ENCODE data around the gene SRGAP1. TPM values are rescaled to one million over a fixed set of nuclear protein-coding genes. Genes with fewer than 3 reads are reported as not detected.

The SRGAP1 gene
- total and polyA plus RNA-seq, 2 of the 8 experiments (the other 6 are each of a cell fraction or from before 2014, with no cell fraction given) = 3.2 to 7.3 TPM

DNA sequence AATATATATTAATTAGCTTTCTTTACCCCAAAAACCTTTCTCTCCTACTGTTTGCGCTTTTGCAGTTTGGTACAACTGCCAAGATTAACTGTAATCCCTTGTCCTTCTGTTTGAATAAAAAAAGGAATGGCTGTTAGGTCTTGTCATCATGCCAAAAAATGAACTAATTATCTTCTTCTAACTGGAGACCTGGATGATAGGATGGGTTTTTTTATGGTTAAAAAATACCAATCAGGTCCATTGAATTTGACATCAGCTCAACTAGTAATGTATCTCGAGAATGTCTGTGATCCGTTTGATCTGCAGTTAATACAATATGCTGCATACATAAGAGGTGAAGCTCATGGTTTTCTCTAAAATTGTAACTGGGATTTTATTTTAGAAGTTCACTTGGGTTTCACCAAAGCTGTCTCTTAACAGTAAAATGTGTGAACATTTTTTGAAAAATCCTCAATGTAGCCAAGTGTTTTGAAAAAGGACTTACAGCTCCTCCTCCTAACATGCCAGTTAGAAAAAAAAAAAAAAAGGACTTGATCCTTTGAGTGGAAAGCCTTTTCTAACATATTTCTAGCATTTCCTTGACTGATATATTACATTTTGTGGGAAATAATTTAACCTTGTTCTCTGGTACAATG, 96.8 kb downstream of the SRGAP1 start:
- H3K27ac ChIP-seq (ENCODE audit: low read depth, low read length) = no peak overlapping the region
- H3K23ac ChIP-seq (ENCODE audit: insufficient read length) = no peak overlapping the region
- peaks cover 0 to 6% (median 2%) of the 10 kb centered on the region in 4 experiments; a peak in 2 of 7 replicates for H3K4me1 ChIP-seq (replicated peaks in 1 of 4; ENCODE audit: control insufficient read depth in 3 of 4, insufficient read depth in 4 of 4, low read length in 3 of 4)
- H4K8ac ChIP-seq (ENCODE audit: extremely low read depth, insufficient read depth, low read length) = no peak overlapping the region
- no peak overlapping the region for H2BK120ac ChIP-seq (replicated peaks; ENCODE audit: low read depth, low read length)
- H4K5ac ChIP-seq (ENCODE audit: insufficient read length, low read depth, low read length) = no peak overlapping the region
- H3K36me3 ChIP-seq (ENCODE audit: control insufficient read depth in 2 of 4, insufficient read depth in 4 of 4, low read length in 3 of 4) = no peaks in the 10 kb centered on the region
- no peak for TF ChIP-seq CTBP2 (IDR thresholded peaks at IDR 0.05; ENCODE audit: borderline replicate concordance, insufficient read depth, insufficient read length, low read length)
- TF ChIP-seq SRF (IDR thresholded peaks at IDR 0.05; ENCODE audit: low read depth, low read length) = no peak
- TF ChIP-seq TAF1 (IDR thresholded peaks at IDR 0.05; ENCODE audit: low read depth, low read length) = no peak
- no peak for TF ChIP-seq SIN3A (conservative IDR thresholded peaks at IDR 0.05 in 1 of 2, IDR thresholded peaks at IDR 0.05 in 1 of 2; ENCODE audit: low read depth in 1 of 2, low read length in 2 of 2)
- H3K27me3 ChIP-seq (replicated peaks in 1 of 4; ENCODE audit: control insufficient read depth in 3 of 4, extremely low read depth in 1 of 4, insufficient read depth in 3 of 4, low read length in 3 of 4) = no peaks in the 10 kb centered on the region
- H2AFZ ChIP-seq (ENCODE audit: low read length) = no peak overlapping the region
- no peak overlapping the region for H3K9ac ChIP-seq (replicated peaks in 1 of 4; ENCODE audit: extremely low read depth in 1 of 4, low read depth in 3 of 4, low read length in 3 of 4)
- H2BK12ac ChIP-seq (ENCODE audit: low read depth, low read length) = no peak overlapping the region
- FAIRE-seq = no peak
- no peak overlapping the region for H4K91ac ChIP-seq (replicated peaks; ENCODE audit: insufficient read length, low read length)
- no peak overlapping the region for H3K56ac ChIP-seq (replicated peaks; ENCODE audit: insufficient read length, low read depth, low read length)
- no peak overlapping the region for H3K4me2 ChIP-seq (ENCODE audit: insufficient read depth in 1 of 2, low read depth in 2 of 2, low read length in 2 of 2)
- WGBS, 2 experiments (ENCODE audit: extremely low coverage in 1 of 2, insufficient coverage in 1 of 2, insufficient read length in 1 of 2, insufficient replicate concordance in 2 of 2, low coverage in 1 of 2, low lambda C conversion rate in 2 of 2, missing lambda C conversion rate in 1 of 2) = 91% methylated on average over 3 of the region's 3 CpGs; no CpG with 5 or more reads in 1 of the 2 experiments
- H2BK5ac ChIP-seq (ENCODE audit: low read depth, low read length) = no peak overlapping the region
- H2BK15ac ChIP-seq (ENCODE audit: low read length) = no peak overlapping the region
- no peaks in the 10 kb centered on the region for H3K79me2 ChIP-seq (ENCODE audit: control insufficient read depth in 1 of 2, insufficient read depth in 2 of 2, low read length in 2 of 2)
- no peak for DNase-seq (ENCODE audit: low read depth in 1 of 2, low spot score in 2 of 2)
- H3K79me1 ChIP-seq (ENCODE audit: low read depth, low read length) = no peaks in the 10 kb centered on the region
- H3K4ac ChIP-seq (replicated peaks; ENCODE audit: insufficient read length, low read depth, low read length) = no peak overlapping the region
- H3K4me3 ChIP-seq (ENCODE audit: extremely low read depth in 1 of 4, insufficient read depth in 2 of 4, low read depth in 3 of 4, low read length in 4 of 4) = no peak overlapping the region
- ChIA-PET CTCF (ENCODE audit: partially characterized antibody) (interaction anchor here (0.7 kb wide), 1 partner anchor 11 kb away, joined by 3 read pairs; no protein-coding TSS in a partner anchor), POLR2A (ENCODE audit: partially characterized antibody) (no interaction called here)
- H3K14ac ChIP-seq (ENCODE audit: insufficient read length) = no peak overlapping the region
- no peaks in the 10 kb centered on the region; the same call in 1 of the 2 replicates for H3K23me2 ChIP-seq (ENCODE audit: low read depth, low read length)
- H4K20me1 ChIP-seq (replicated peaks in 1 of 2; ENCODE audit: control insufficient read depth in 1 of 2, insufficient read depth in 2 of 2, low read length in 2 of 2) = no peaks in the 10 kb centered on the region
- no peak overlapping the region for H2BK20ac ChIP-seq (ENCODE audit: low read length)
- H2AK5ac ChIP-seq (ENCODE audit: low read depth, low read length) = no peak overlapping the region
- no peaks in the 10 kb centered on the region for H3K9me3 ChIP-seq (ENCODE audit: insufficient read depth in 2 of 2, low read depth in 1 of 2, low read length in 1 of 2)
- no peak overlapping the region for H3K18ac ChIP-seq (ENCODE audit: extremely low read depth, low read length)
